GM18511 (cell line): ENCODE data around the gene COLEC11.
"Not testable (repeated sequence)": the region's sequence is repeated elsewhere in the genome, so short reads cannot be mapped to it uniquely, and the experiment has no call there.

Experiments
- ATAC-seq: cut with Tn5 transposase; IDR thresholded peaks from one replicate; pipeline ENCODE4 v1.9.1; 2021; ENCODE audit warnings: mild to moderate bottlenecking, moderate library complexity; ENCODE audit not compliant: unreplicated experiment

COLEC11 gene

GRCh38 chr2:3651691-3652648, 57.1 kb downstream of the COLEC11 start:
- ATAC-seq: peak; percentile 52

GRCh38 chr2:3652896-3653625, 58.1 kb downstream of the COLEC11 start:
- ATAC-seq: no peak

- ATAC-seq: no peak
These were observed 59.1 kb downstream of the COLEC11 start for GRCh38 chr2:3654011-3654410.

DNA sequence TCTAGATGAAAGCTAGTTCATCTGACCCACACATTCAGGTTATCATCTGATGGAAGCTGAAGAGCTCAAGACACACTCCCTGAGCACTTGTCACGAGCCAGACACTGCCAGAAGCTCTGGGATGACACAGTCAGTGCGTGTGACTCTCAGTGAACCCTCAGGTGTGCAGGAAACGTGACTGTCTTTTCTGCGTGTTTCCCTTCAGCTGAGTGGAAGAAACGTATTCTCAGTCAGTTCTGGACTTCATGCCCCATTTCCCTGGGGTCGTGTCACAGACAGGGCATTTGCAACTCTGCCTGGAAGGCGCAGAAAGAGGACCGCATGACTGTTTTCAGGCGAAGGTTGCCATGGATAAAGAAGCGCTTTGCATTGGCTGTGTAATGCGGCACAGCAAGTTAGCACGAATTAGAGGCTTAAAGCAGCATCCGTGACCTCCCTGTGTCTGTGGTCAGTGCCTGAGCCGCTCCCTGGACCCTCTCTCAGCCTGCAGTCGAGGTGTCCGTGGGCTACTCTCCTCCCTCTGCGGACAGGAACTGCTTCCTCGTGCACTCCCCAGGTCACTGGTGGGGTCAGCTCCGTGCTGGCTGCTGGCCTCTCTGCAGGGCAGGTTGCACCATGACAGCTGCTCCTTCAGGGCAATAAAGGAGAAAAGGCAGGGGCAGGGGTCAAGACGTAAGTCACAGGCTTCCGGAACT, 59.8 kb downstream of the COLEC11 start:
- no peak for ATAC-seq

- no peak for ATAC-seq
These were observed 61.2 kb downstream of the COLEC11 start for GRCh38 chr2:3655871-3656761.

DNA sequence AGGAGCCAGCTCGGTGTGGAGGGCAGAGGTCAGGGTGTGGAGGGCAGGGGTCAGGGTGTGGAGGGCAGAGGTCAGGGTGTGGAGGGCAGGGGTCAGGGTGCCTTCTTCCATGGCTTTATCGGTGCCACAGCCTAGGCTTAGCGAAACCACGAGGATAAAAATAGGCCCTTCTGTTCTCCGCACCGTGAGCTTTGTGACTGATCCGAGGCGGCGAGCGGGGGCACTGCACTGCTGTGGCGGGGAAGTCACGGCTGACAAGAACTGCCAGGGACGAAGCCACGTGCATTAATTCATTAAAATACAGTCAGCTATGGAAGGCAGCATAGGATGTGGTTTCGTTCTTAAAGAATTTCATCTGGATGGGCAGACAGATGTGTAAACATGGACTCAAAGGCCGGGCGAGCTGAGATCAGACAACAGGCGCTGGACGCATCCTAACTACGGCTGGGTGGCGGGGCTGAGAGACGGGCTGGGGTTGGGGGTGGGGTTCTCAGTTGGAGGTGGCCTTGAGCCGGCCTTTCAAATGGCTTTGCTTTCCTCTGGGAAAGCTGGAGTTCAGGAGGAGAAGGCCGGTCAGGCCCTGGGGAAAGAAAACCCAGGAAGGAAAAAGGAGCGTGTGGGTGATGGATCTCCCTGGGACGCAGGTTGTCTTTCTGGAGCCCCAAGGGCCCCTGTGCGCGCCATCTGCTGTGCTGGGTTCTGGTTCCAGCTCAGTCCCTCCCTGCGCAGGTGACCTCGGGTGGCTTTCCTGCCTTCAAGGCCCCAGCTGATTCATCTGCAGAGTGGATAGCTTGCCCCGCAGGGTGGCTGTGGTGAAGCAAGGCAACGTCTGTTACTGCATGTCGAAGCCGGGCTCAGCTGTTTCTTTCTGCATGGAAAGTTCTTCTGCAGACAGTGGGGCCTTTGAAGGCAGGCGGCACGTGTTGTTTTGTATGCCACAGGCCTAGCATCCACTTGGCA, 62.1 kb downstream of the COLEC11 start:
- ATAC-seq: peak; percentile 63

- no peak for ATAC-seq
These were observed 63.0 kb downstream of the COLEC11 start, which contains the start of gene ALLC for GRCh38 chr2:3657881-3658280. TSS of gene ALLC (plus strand) at chr2:3658200. CDS start at chr2:3671158, 12,958 bp downstream.

GRCh38 chr2:3659447-3660432, 64.8 kb downstream of the COLEC11 start:
- no peak for ATAC-seq

- ATAC-seq: not testable (repeated sequence)
These were observed 65.7 kb downstream of the COLEC11 start for GRCh38 chr2:3660640-3661039.

- no peak for ATAC-seq
These were observed 66.3 kb downstream of the COLEC11 start for GRCh38 chr2:3661149-3661660.

- ATAC-seq: no peak
These were observed 67.3 kb downstream of the COLEC11 start for GRCh38 chr2:3662239-3662638.

GRCh38 chr2:3664118-3664517, 69.2 kb downstream of the COLEC11 start:
- no peak for ATAC-seq

DNA sequence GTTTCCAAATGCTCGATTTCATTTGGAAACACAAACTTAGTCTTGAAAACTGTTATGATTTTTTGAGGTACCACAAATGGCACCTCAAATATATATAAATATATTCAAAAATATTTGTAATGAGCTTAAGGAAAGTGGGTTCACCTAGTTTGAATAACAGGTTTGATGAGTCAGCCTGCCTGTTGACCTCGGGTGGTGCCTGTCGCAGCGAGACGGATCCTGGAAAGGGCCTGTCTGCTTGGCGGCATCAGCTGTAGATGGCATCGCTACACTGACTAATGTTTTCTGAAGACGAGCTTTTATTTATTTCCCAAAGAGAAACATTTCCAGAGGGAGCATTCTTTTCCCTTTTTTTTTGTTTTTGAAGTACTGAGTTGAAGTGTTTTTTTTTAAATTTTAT, 70.0 kb downstream of the COLEC11 start:
- no peak for ATAC-seq

DNA sequence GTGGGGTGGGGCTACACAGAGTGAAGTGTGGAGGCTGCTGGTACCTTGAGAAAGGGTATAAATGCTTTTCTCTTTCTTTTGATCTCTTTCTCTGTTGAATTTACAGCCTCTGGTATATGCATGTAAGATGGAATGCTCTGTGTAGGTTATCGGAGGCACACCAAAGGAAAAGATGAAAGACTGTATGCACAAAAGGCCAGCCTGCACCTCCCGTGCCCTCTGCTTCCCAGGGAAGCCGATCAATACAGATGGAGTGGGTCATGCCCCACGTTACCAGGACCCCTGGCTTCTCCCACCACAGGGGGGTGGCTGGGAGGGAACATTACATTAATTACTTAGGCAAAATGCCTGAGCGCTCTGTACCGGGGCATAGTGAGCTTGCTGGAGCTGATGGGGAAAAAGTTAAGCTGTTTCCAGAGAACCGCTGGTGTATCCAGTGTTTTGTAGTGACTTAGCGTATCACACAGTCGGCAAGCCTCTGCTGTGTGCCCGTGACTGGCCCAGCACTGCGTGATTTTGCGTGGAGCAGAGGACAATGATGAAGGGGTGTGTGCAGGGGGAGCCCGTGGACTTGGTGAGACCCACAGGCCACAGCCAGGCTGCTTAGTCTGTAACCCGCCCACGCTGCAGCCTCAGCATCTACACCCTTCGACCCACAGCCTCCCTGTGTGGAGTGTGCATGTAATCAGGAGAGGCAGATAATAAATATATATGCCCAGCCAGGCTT, 71.1 kb downstream of the COLEC11 start:
- ATAC-seq: no peak

GRCh38 chr2:3666613-3666975, 71.7 kb downstream of the COLEC11 start:
- ATAC-seq: no peak

GRCh38 chr2:3667151-3667631, 72.3 kb downstream of the COLEC11 start:
- no peak for ATAC-seq

- no peak for ATAC-seq
These were observed 74.7 kb downstream of the COLEC11 start for GRCh38 chr2:3669656-3670055.
